SU-DHL-6 (cell line): ENCODE results near the gene DPPA3.

Source experiments
- EZH2phosphoT487 ChIP-seq: fragments of 200-600 bp; sonication (generic), shearing (Covaris generic); conservative IDR thresholded peaks from 2 replicates; pipeline ENCODE4 v1.6.1; 2018; ENCODE audit warnings: mild to moderate bottlenecking, antibody characterized with exemption, low read length, moderate library complexity, mixed read lengths
- TF ChIP-seq, protein P1 (sequence below): fragments of 200-600 bp; sonication (generic); IDR thresholded peaks from one replicate; pipeline ENCODE4 v1.5.1; 2017; ENCODE audit warnings: antibody characterized with exemption, mild to moderate bottlenecking, low read length, moderate library complexity; ENCODE audit not compliant: insufficient read depth, poor library complexity, severe bottlenecking

DNA sequence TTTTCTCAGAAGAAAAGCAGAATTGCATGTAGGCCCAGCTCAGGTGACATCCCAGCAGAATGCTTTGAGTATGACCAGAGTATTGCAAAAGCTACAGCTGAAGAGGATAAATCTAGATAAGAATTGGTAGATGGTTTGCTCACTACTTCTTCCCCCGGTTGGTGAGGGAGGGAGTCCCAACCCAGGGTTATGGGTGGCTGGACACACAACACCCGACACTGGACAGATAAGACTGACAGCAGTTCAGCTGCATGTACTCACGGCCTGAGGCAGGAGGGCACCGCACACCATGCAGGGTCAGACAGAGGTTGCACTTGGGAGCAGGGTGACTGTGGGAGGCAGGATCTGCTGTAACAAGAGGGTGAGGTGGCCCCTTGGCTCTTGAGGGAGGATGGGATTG lies 37.6 kb downstream of the DPPA3 start:
- TF ChIP-seq, protein P1, sequence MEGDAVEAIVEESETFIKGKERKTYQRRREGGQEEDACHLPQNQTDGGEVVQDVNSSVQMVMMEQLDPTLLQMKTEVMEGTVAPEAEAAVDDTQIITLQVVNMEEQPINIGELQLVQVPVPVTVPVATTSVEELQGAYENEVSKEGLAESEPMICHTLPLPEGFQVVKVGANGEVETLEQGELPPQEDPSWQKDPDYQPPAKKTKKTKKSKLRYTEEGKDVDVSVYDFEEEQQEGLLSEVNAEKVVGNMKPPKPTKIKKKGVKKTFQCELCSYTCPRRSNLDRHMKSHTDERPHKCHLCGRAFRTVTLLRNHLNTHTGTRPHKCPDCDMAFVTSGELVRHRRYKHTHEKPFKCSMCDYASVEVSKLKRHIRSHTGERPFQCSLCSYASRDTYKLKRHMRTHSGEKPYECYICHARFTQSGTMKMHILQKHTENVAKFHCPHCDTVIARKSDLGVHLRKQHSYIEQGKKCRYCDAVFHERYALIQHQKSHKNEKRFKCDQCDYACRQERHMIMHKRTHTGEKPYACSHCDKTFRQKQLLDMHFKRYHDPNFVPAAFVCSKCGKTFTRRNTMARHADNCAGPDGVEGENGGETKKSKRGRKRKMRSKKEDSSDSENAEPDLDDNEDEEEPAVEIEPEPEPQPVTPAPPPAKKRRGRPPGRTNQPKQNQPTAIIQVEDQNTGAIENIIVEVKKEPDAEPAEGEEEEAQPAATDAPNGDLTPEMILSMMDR, result no peak
- TF ChIP-seq EZH2phosphoT487, result no peak
